Measurements from ENCODE around the gene GMDS.

GMDS gene

DNA sequence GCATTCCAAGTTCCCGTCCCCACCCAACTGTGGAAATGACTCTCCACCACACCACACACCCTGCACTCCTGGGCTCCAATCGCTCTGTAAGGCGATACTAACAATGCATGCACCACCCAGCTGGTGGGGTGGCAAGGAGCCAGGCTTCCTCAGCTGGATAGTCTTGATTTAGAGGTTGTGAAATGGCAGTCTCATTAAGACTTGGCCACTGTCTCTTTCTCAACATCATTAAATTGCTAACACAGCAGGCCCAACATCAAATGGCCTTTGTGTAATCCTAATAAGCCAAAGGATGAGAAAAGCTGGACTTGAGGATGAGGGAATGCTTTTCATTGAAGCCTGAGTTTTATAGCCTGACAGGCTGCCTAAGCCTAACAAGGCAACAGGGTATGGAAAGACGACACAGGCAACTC, 223.7 kb downstream of the GMDS start:
- H3K4me3 ChIP-seq (replicated peaks in 1 of 2; ENCODE audit: low read depth in 2 of 2, low read length in 2 of 2): no peak overlapping the region

DNA sequence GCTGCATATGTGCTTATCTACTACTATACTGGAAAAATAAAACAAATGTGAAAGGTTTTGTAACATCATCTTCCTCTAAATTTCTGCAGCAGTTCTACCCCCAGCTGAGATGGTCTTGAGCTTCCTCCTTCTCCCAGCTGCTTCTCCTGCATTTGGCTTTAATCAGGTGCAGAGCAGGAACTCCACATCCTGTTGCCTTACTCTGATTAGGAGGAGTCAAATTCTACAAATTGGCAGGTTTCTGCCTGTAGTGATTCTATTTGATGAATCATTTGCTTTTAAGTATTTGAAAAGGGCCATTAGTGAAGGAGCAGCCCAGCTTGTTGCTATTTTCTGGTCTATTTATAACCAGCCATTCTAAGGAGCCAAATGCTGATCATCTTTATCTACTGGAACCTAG, 224.5 kb downstream of the GMDS start:
- peak; percentile 17 to 33 for DNase-seq (ENCODE audit: low read depth in 2 of 2)
- H3K4me3 ChIP-seq (replicated peaks in 1 of 2; ENCODE audit: low read depth in 2 of 2, low read length in 2 of 2): no peak overlapping the region
- TF ChIP-seq, protein P1, sequence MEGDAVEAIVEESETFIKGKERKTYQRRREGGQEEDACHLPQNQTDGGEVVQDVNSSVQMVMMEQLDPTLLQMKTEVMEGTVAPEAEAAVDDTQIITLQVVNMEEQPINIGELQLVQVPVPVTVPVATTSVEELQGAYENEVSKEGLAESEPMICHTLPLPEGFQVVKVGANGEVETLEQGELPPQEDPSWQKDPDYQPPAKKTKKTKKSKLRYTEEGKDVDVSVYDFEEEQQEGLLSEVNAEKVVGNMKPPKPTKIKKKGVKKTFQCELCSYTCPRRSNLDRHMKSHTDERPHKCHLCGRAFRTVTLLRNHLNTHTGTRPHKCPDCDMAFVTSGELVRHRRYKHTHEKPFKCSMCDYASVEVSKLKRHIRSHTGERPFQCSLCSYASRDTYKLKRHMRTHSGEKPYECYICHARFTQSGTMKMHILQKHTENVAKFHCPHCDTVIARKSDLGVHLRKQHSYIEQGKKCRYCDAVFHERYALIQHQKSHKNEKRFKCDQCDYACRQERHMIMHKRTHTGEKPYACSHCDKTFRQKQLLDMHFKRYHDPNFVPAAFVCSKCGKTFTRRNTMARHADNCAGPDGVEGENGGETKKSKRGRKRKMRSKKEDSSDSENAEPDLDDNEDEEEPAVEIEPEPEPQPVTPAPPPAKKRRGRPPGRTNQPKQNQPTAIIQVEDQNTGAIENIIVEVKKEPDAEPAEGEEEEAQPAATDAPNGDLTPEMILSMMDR (IDR thresholded peaks at IDR 0.05; ENCODE audit: low read depth, low read length): no peak

More for the DNA sequence above, 223.7 kb downstream of the GMDS start:
- TF ChIP-seq, protein P1 (IDR thresholded peaks at IDR 0.05; ENCODE audit: low read depth, low read length): no peak
- DNase-seq (ENCODE audit: low read depth in 2 of 2): peak; percentile 54 to 76

DNA sequence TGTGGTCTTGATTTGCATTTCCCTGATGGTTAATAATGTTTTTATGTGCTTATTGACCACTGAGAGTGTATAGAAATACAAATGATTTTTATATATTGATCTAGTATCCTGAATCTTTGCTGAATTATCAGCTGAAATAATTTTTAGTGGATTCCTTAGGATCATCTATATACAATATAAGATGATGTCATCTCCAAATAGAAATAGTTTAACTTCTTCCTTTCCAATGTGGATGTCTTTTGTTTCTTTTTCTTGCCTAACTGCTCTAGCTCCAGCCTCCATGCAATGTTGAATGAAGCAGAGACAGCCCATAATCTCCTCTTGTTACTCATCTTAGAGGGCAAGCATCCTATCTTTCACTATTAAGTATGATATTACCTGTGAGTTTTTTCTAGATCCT, 226.4 kb downstream of the GMDS start:
- no peak for DNase-seq (ENCODE audit: low read depth in 2 of 2)
- no peak overlapping the region for H3K4me3 ChIP-seq (replicated peaks in 1 of 2; ENCODE audit: low read depth in 2 of 2, low read length in 2 of 2)
- TF ChIP-seq, protein P1 (IDR thresholded peaks at IDR 0.05; ENCODE audit: low read depth, low read length): no peak

DNA sequence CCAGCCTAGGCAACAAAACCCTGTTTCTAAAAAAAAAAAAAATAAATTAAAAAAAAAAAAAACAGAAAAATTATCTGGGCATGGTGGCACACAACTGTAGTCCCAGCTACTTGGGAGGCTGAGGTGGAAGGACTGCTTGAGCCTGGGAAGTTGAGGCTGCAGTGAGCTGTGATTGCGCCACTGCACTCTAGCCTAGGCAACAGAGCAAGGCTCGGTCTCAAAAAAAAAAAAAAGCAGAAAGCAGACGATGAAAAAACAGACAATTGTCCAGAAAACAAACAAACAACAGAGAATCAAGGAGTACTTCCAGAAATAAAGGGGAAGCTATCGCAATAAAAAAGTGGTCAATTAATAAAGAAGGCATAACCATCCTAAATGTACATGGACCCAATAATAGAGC, 229.4 kb downstream of the GMDS start:
- no peak for DNase-seq (ENCODE audit: low read depth in 2 of 2)
- no peak overlapping the region for H3K4me3 ChIP-seq (replicated peaks in 1 of 2; ENCODE audit: low read depth in 2 of 2, low read length in 2 of 2)
- TF ChIP-seq, protein P1 (IDR thresholded peaks at IDR 0.05; ENCODE audit: low read depth, low read length): no peak

DNA sequence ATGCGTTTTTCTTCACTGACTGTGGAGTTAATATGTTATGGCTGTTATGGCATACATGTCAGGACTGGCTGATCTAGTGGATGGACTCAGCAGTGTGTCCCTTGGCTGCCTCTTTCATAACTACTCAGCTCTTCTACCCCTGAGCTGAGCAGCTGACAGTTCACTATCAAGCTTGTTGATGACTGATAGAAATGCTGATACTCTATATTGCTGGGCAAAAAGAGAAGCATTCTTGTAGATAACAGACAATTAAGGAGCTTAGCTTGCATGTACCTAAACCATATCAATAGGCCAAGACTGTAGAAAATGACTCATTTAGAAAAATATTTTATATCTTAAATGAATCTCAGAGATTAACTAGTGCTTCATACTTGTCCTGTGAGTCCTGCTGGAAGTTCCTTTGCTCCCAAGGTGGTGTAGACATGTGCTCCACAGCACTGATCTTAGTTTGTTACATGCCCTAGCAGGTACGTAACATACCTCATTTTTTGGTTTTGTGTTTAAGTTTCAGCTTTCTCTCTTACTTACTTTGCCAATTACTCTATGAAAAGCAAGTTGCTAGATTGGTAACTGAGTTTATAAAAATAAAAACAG, 236.9 kb downstream of the GMDS start:
- DNase-seq (ENCODE audit: low read depth in 2 of 2): no peak
- TF ChIP-seq, protein P1 (IDR thresholded peaks at IDR 0.05; ENCODE audit: low read depth, low read length): no peak
- H3K4me3 ChIP-seq (replicated peaks in 1 of 2; ENCODE audit: low read depth in 2 of 2, low read length in 2 of 2): no peak overlapping the region

DNA sequence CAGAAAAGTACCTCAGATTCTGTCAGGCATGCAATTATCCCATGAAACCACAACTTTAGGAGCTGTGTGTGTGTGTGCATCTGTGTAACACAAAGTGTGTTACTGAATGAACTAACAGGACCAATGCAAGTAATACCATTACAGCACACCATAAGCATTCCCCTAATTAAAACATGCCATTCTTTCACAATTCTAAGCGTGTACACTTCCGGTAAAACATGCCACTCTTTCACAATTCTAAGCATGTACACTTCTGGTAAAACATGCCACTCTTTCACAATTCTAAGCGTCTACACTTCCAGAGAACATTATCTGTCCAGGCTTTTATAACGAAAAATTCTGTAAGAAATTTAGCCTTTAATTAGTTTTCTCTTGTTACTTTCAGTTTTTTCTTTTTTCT, 238.2 kb downstream of the GMDS start:
- H3K4me3 ChIP-seq (replicated peaks in 1 of 2; ENCODE audit: low read depth in 2 of 2, low read length in 2 of 2): no peak overlapping the region
- no peak for DNase-seq (ENCODE audit: low read depth in 2 of 2)
- TF ChIP-seq, protein P1 (IDR thresholded peaks at IDR 0.05; ENCODE audit: low read depth, low read length): no peak

DNA sequence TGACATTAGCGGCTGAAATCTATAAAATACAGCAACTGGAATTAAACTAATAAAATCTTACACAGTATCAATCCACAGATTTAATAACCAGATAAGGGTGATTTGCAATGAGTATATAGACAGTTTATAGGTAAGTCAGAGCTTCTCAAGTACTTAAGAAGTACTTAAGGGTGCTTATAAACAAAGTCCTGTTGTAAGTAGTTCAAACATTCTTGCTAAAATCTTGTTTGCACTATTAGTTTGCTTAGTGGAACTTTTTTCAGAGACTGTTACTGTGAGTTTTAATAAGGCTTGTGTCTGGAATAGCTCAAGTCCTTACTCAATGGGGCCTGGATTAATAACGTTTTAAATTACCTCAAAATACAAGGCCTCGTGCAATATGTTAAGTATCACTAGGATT, 240.5 kb downstream of the GMDS start:
- no peak for DNase-seq (ENCODE audit: low read depth in 2 of 2)
- no peak overlapping the region for H3K4me3 ChIP-seq (replicated peaks in 1 of 2; ENCODE audit: low read depth in 2 of 2, low read length in 2 of 2)
- TF ChIP-seq, protein P1 (IDR thresholded peaks at IDR 0.05; ENCODE audit: low read depth, low read length): no peak
